MG63 (cell line): Measurements from ENCODE around the gene TRIP12. TPM values are rescaled to one million over a fixed set of nuclear protein-coding genes. Genes with fewer than 3 reads are reported as not detected.
A peak's percentile ranks its signal among the peaks of the same experiment; 100 is the strongest.
"Not testable (repeated sequence)": the region's sequence is repeated elsewhere in the genome, so short reads cannot be mapped to it uniquely, and the experiment has no call there.

Experiments used
- DNase-seq: peaks from one replicate; pipeline ENCODE4 v3.0.0-alpha.2; 2020
- H3K27me3 ChIP-seq: fragments of 250-450 bp; sonication (Bioruptor Pico); 2 replicates; pipeline ENCODE4 v1.5.1; 2020; ENCODE audit warnings: mild to moderate bottlenecking, moderate library complexity
- H3K36me3 ChIP-seq: fragments of 250-450 bp; sonication (Bioruptor Pico); 2 replicates; pipeline ENCODE4 v1.5.1; 2020; ENCODE audit warnings: mild to moderate bottlenecking, moderate library complexity
- H3K4me3 ChIP-seq: fragments of 250-450 bp; sonication (Bioruptor Pico); 2 replicates; pipeline ENCODE4 v1.5.1; 2020; ENCODE audit warnings: mild to moderate bottlenecking, moderate library complexity
- H3K9me3 ChIP-seq: fragments of 250-450 bp; sonication (Bioruptor Pico); 2 replicates; pipeline ENCODE4 v1.5.1; 2020; ENCODE audit warnings: mild to moderate bottlenecking, moderate library complexity
- total RNA-seq: library from RNA; depleted of rRNA; stranded (reverse); fragments of >200 nt; shearing (Covaris generic); gene quantifications from 2 replicates; pipeline ENCODE4 v1.2.3, GENCODE V29; 2014; ENCODE audit warnings: low replicate concordance; rRNA removed

The TRIP12 gene
- 80.7 and 106 TPM in 2 replicates for total RNA-seq

- DNase-seq = peak; percentile 97
- Histone ChIP-seq H3K4me3 (peak within 1 kb of the TSS; percentile 68), H3K9me3 (no peaks in the 10 kb centered on the region), H3K27me3 (no peaks in the 10 kb centered on the region), H3K36me3 (peaks cover 25% of the 10 kb centered on the region)
Measured at GRCh38 chr2:229921892-229922448, at the start of gene TRIP12. Gene TRIP12 (minus strand): TSS chr2:229922009. CDS start chr2:229880079, 41,930 bp downstream.

GRCh38 chr2:229971298-229971790 lies 49.5 kb upstream of the TRIP12 start:
- no peaks in the 10 kb centered on the region for H3K36me3 ChIP-seq
- no peaks in the 10 kb centered on the region for H3K27me3 ChIP-seq
- no peak for DNase-seq
- H3K9me3 ChIP-seq = no peaks in the 10 kb centered on the region
- no peak overlapping the region for H3K4me3 ChIP-seq

GRCh38 chr2:229970406-229970805 lies 48.6 kb upstream of the TRIP12 start:
- no peak for DNase-seq
- Histone ChIP-seq H3K27me3 (no peaks in the 10 kb centered on the region), H3K36me3 (no peaks in the 10 kb centered on the region), H3K4me3 (no peak overlapping the region), H3K9me3 (no peaks in the 10 kb centered on the region)

- H3K27me3 ChIP-seq = no peaks in the 10 kb centered on the region
- no peak for DNase-seq
- H3K36me3 ChIP-seq = no peaks in the 10 kb centered on the region
- no peaks in the 10 kb centered on the region for H3K9me3 ChIP-seq
- H3K4me3 ChIP-seq = no peak overlapping the region
Measured at GRCh38 chr2:229969921-229970320, 48.1 kb upstream of the TRIP12 start.

- H3K36me3 ChIP-seq, H3K27me3 ChIP-seq, H3K4me3 ChIP-seq, H3K9me3 ChIP-seq, DNase-seq: not testable (repeated sequence)
Measured at GRCh38 chr2:229963596-229963995, 41.8 kb upstream of the TRIP12 start.

GRCh38 chr2:229956491-229956890 lies 34.7 kb upstream of the TRIP12 start:
- Histone ChIP-seq H3K9me3 (no peaks in the 10 kb centered on the region), H3K4me3 (no peak overlapping the region), H3K36me3 (no peaks in the 10 kb centered on the region), H3K27me3 (no peaks in the 10 kb centered on the region)
- DNase-seq = no peak

GRCh38 chr2:229955663-229956062 lies 33.9 kb upstream of the TRIP12 start:
- Histone ChIP-seq H3K36me3 (no peaks in the 10 kb centered on the region), H3K4me3 (no peak overlapping the region), H3K27me3 (no peaks in the 10 kb centered on the region), H3K9me3 (no peaks in the 10 kb centered on the region)
- no peak for DNase-seq

GRCh38 chr2:229952256-229952835 lies 30.5 kb upstream of the TRIP12 start:
- no peaks in the 10 kb centered on the region for H3K9me3 ChIP-seq
- H3K36me3 ChIP-seq = no peaks in the 10 kb centered on the region
- no peak for DNase-seq
- H3K4me3 ChIP-seq = no peak overlapping the region
- H3K27me3 ChIP-seq = no peaks in the 10 kb centered on the region

GRCh38 chr2:229947544-229947943 lies 25.7 kb upstream of the TRIP12 start:
- H3K27me3 ChIP-seq = no peaks in the 10 kb centered on the region
- DNase-seq = no peak
- no peaks in the 10 kb centered on the region for H3K36me3 ChIP-seq
- H3K9me3 ChIP-seq = no peaks in the 10 kb centered on the region
- H3K4me3 ChIP-seq = no peak overlapping the region

- DNase-seq = no peak
- H3K36me3 ChIP-seq = no peaks in the 10 kb centered on the region
- no peaks in the 10 kb centered on the region for H3K27me3 ChIP-seq
- H3K9me3 ChIP-seq = no peaks in the 10 kb centered on the region
- no peak overlapping the region for H3K4me3 ChIP-seq
Measured at GRCh38 chr2:229945975-229946374, 24.2 kb upstream of the TRIP12 start.

GRCh38 chr2:229943770-229944449 lies 22.1 kb upstream of the TRIP12 start:
- Histone ChIP-seq H3K9me3 (no peaks in the 10 kb centered on the region), H3K4me3 (no peak overlapping the region), H3K27me3 (no peaks in the 10 kb centered on the region), H3K36me3 (no peaks in the 10 kb centered on the region)
- no peak for DNase-seq

- Histone ChIP-seq H3K4me3 (no peak overlapping the region), H3K9me3 (no peaks in the 10 kb centered on the region), H3K27me3 (no peaks in the 10 kb centered on the region), H3K36me3 (no peaks in the 10 kb centered on the region)
- no peak for DNase-seq
Measured at GRCh38 chr2:229943171-229943570, 21.4 kb upstream of the TRIP12 start.

- Histone ChIP-seq H3K9me3 (no peaks in the 10 kb centered on the region), H3K4me3 (no peak overlapping the region), H3K36me3 (no peaks in the 10 kb centered on the region), H3K27me3 (no peaks in the 10 kb centered on the region)
- no peak for DNase-seq
Measured at GRCh38 chr2:229942671-229943070, 20.9 kb upstream of the TRIP12 start.

- no peak overlapping the region for H3K4me3 ChIP-seq
Measured at GRCh38 chr2:229937537-229937936, 15.7 kb upstream of the TRIP12 start.

GRCh38 chr2:229931241-229931640 lies 9.4 kb upstream of the TRIP12 start:
- DNase-seq = no peak
- no peaks in the 10 kb centered on the region for H3K27me3 ChIP-seq

More at GRCh38 chr2:229937537-229937936, 15.7 kb upstream of the TRIP12 start:
- no peaks in the 10 kb centered on the region for H3K9me3 ChIP-seq
- H3K36me3 ChIP-seq = peaks cover 9% of the 10 kb centered on the region
- DNase-seq = no peak
- no peaks in the 10 kb centered on the region for H3K27me3 ChIP-seq

GRCh38 chr2:229930656-229931055 lies 8.8 kb upstream of the TRIP12 start:
- H3K27me3 ChIP-seq = no peaks in the 10 kb centered on the region
- DNase-seq = no peak
- H3K4me3 ChIP-seq = no peak overlapping the region
- no peaks in the 10 kb centered on the region for H3K9me3 ChIP-seq
- H3K36me3 ChIP-seq = peaks cover 9% of the 10 kb centered on the region

More at GRCh38 chr2:229931241-229931640, 9.4 kb upstream of the TRIP12 start:
- H3K9me3 ChIP-seq = no peaks in the 10 kb centered on the region
- H3K36me3 ChIP-seq = peaks cover 9% of the 10 kb centered on the region
- no peak overlapping the region for H3K4me3 ChIP-seq

- DNase-seq = no peak
- Histone ChIP-seq H3K4me3 (no peak overlapping the region), H3K9me3 (no peaks in the 10 kb centered on the region), H3K36me3 (peaks cover 3% of the 10 kb centered on the region; the same call in 1 of the 2 replicates), H3K27me3 (no peaks in the 10 kb centered on the region)
Measured at GRCh38 chr2:229927817-229928321, 6.1 kb upstream of the TRIP12 start.
